Brain microvascular endothelial cell (primary cell): ENCODE data around the gene FOXA3.

ENCODE experiments used
- DNase-seq: peaks from one replicate; pipeline ENCODE4 v3.0.0-alpha.2; 2020
- H3K27ac ChIP-seq: fragments of 250-450 bp; sonication (Bioruptor Pico); 2 replicates; pipeline ENCODE4 v1.5.1; 2020; ENCODE audit warnings: mild to moderate bottlenecking, moderate library complexity
- H3K27me3 ChIP-seq: fragments of 250-450 bp; sonication (Bioruptor Pico); replicated peaks from 2 replicates; pipeline ENCODE4 v1.5.1; 2020; ENCODE audit warnings: mild to moderate bottlenecking
- H3K36me3 ChIP-seq: fragments of 250-450 bp; sonication (Bioruptor Pico); replicated peaks from 2 replicates; pipeline ENCODE4 v1.5.1; 2020; ENCODE audit warnings: mild to moderate bottlenecking
- H3K4me3 ChIP-seq: 2 replicates; pipeline ENCODE4 v1.5.1; 2011; ENCODE audit warnings: low read depth, mild to moderate bottlenecking, control low read depth, low read length, moderate library complexity
- in situ Hi-C: cut with HindIII; loops from 2 replicates; pipeline ENCODE4 v1.10.0; 2017; ENCODE audit warnings: low sequenced_read_pairs, low pct_ligation_motif_present
- TF ChIP-seq, protein P1 (sequence below): IDR thresholded peaks from 2 replicates; pipeline ENCODE4 v1.5.1; 2011; ENCODE audit warnings: low read depth, mild to moderate bottlenecking, moderate library complexity, low read length, control low read depth, inconsistent platforms; ENCODE audit errors: missing control alignments

Gene FOXA3

DNA sequence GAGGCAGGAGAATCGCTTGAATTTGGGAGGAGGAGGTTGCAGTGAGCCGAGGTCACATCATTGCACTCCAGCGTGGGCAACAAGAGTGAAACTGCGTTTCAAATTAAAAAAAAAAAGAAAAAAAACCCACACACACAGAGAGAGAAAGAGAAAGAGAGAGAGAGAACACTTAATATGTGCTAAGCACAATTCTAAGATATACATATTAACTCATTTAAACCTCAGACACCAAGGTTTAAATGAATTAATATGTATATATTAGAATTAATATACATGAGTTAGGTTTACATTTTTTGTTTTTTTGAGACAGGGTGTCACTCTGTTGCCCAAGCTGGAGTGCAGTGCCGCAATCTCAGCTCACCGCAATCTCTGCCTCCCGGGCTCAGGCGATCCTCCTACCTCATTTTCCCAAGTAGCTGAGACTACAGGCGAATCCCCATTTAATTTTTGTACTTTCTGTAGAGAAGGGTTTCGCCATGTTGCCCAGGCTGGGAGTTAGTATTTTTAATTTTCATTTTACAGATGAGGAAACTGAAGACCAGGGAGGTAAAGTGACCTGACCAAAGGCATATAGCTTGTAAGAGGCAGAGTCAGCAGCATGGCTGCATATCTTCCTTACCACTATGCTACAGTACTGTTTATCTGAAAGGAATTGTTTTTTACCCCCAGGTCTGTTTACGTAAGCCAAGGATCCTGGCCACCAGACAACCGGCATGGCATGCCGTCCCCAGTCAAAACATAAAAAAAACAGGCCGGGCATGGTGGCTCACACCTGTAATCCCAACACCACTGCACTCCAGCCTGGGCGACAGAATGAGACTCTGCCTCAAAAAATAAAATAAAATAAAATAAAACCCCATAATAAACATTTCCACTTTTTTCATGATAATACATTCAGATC lies 3.5 kb upstream of the FOXA3 start:
- H3K36me3 ChIP-seq = peaks cover 9% of the 10 kb centered on the region
- no peak overlapping the region for H3K27ac ChIP-seq

GRCh38 chr19:45862271-45862563 lies 1.9 kb upstream of the FOXA3 start:
- TF ChIP-seq, protein P1, sequence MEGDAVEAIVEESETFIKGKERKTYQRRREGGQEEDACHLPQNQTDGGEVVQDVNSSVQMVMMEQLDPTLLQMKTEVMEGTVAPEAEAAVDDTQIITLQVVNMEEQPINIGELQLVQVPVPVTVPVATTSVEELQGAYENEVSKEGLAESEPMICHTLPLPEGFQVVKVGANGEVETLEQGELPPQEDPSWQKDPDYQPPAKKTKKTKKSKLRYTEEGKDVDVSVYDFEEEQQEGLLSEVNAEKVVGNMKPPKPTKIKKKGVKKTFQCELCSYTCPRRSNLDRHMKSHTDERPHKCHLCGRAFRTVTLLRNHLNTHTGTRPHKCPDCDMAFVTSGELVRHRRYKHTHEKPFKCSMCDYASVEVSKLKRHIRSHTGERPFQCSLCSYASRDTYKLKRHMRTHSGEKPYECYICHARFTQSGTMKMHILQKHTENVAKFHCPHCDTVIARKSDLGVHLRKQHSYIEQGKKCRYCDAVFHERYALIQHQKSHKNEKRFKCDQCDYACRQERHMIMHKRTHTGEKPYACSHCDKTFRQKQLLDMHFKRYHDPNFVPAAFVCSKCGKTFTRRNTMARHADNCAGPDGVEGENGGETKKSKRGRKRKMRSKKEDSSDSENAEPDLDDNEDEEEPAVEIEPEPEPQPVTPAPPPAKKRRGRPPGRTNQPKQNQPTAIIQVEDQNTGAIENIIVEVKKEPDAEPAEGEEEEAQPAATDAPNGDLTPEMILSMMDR = no peak
- in situ Hi-C loops = no loop called here
- Histone ChIP-seq H3K4me3 (peak overlapping the region; percentile 97), H3K27ac (peak overlapping the region; percentile 80), H3K36me3 (peaks cover 9% of the 10 kb centered on the region), H3K27me3 (peaks cover 21% of the 10 kb centered on the region)
- DNase-seq = no peak

More for the DNA sequence above, 3.5 kb upstream of the FOXA3 start:
- Histone ChIP-seq H3K27me3 (peaks cover 20% of the 10 kb centered on the region), H3K4me3 (no peak overlapping the region)
- TF ChIP-seq, protein P1 = no peak
- DNase-seq = no peak
- in situ Hi-C loops = no loop called here

DNA sequence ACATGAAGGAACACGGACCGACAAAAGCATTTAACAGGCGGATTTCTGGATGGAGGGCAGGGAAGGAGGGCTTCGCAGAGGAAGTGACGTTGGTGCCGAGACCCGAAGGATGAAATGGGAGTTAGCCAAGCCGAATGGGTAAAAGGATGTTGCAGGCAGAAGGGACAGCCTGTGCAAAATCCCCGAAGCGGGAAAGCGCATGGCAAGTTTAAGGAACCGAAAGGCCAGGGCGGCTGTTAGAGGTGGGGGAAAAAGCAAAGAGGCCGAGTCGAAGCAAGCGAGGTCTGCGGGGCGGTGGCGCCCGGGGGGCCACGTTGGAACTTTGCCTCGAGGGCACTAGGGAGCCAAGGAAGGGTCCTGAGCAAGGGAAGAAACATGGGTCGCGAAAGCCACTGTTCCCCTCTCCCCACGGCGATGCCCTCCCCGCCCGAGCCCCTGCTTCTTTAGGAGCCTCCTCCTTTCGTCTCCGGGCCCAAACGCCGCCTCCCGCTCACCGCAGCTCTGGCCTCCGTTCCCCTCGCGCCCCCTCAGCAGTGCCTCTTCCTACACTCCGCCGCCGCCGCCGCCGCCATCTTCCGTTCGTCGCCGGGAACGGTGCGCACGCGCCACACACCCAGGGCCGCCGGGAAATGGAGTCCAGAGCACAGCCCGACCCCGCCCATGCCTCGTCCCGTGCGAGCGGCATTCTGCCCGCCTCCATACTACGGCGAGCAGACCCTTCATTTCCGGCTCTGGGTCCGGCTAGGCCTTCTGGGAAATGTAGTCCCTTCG lies 1.4 kb upstream of the FOXA3 start, which contains the start of gene SYMPK:
TSS of gene SYMPK (minus strand) at position 584 of the 771 bp plus-strand sequence. CDS start 8,652 bp downstream, outside the sequence.
- Histone ChIP-seq H3K36me3 (peaks cover 9% of the 10 kb centered on the region), H3K27me3 (peaks cover 21% of the 10 kb centered on the region), H3K27ac (peak within 1 kb of the TSS; percentile 80), H3K4me3 (peak within 1 kb of the TSS; percentile 97)
- TF ChIP-seq, protein P1 = no peak
- in situ Hi-C loops = no loop called here
- DNase-seq = peak; percentile 98

GRCh38 chr19:45863335-45863839 lies 739 bp upstream of the FOXA3 start:
- no peak overlapping the region for H3K27ac ChIP-seq
- TF ChIP-seq, protein P1 = no peak
- no peak for DNase-seq
- in situ Hi-C loops = no loop called here
- H3K36me3 ChIP-seq = peaks cover 9% of the 10 kb centered on the region
- peaks cover 21% of the 10 kb centered on the region for H3K27me3 ChIP-seq
- H3K4me3 ChIP-seq = peak overlapping the region; percentile 97

DNA sequence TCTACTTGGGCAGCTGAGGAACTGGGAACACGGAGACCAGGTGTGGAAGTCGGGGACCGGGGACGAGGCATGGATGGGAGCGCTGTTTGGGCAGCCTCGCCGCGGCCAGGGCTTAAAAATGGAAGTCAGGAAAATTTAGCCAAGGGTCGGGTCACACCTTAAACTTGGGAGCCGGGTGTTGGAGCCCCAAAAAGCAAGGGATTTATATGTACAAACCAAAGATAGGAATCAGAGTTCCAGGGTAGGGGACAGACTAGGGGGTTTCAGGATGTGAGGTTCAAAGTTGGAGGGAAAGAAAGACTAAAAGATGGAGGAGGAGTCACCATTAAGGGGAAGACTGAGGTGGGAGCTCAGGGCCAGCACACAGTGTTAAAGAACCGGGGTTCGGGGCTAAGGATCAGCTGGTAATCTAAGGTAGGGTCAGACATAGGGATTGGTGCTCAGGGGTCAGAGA lies 530 bp downstream of the FOXA3 start:
- TF ChIP-seq, protein P1 = no peak
- no peak overlapping the region for H3K4me3 ChIP-seq
- H3K36me3 ChIP-seq = peaks cover under 1% of the 10 kb centered on the region
- in situ Hi-C loops = no loop called here
- DNase-seq = no peak
- H3K27me3 ChIP-seq = peaks cover 21% of the 10 kb centered on the region
- no peak overlapping the region for H3K27ac ChIP-seq
